22Rv1 (cell line): ENCODE data around the gene PNCK.

Experiments used
- CTCF ChIP-seq: fragments of 450-650 bp; IDR thresholded peaks from 2 replicates; pipeline ENCODE4 v1.5.1; 2017; ENCODE audit warnings: mild to moderate bottlenecking
- ZFX ChIP-seq: fragments of 450-650 bp; IDR thresholded peaks from 2 replicates; pipeline ENCODE4 v1.6.1; 2017; ENCODE audit warnings: antibody characterized with exemption, borderline replicate concordance

DNA sequence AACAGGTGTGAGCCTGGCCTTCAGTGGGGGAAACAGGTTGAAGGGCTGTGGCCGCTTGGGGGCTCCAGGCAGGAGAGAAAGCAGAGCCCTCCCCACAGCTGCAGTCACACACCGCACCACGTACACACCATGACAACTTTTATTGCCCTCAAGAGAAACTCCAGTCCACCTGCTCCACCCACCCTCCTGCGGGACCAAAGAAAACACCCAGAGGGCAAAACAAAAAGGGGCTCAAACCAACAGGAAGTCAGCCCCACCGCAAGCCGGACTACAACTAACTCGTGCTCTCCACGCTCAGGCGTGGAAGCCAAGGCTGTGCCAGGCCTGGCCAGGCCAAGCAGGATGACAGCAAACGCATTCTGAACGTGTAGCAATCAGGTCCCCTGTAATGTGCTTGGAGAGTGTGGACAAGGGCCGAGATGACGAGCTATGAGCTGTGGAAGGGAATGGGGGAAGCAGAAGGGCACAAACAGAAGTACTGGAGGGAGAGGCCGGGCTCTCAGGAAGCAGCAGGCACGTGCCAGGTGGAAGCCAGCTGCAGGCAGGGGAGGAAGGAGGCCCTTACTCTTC is 26.8 kb upstream of the PNCK start:
- no peak for TF ChIP-seq CTCF
- no peak for TF ChIP-seq ZFX
